SK-N-SH (cell line): ENCODE results near the gene RAB12. TPM values are rescaled to one million over a fixed set of nuclear protein-coding genes. Genes with fewer than 3 reads are reported as not detected.

Experiments used
- CTCF ChIA-PET: fragments of 300-600, 350-600 bp; formaldehyde crosslinking; extraction: SDS; loops from one replicate; lab custom pipeline; 2021; lab: Yijun Ruan, JAX
- POLR2A ChIA-PET: fragments of 350-600 bp; sonication (Branson Sonifier 250); formaldehyde crosslinking; extraction: SDS; loops from one replicate; lab custom pipeline; 2020; ENCODE audit warnings: antibody characterized with exemption, inconsistent platforms; lab: Yijun Ruan, JAX
- DNase-seq: peaks from one replicate; pipeline ENCODE4 v3.0.0; 2012
- H2AFZ ChIP-seq: fragments of 200-600 bp; sonication (generic); 2 replicates; pipeline ENCODE4 v1.8.1; 2016; ENCODE audit warnings: antibody characterized with exemption, mild to moderate bottlenecking, low read depth
- H3F3A ChIP-seq: fragments of 200-600 bp; sonication (generic); replicated peaks from 2 replicates; pipeline ENCODE3; 2016; ENCODE audit warnings: antibody characterized with exemption, mild to moderate bottlenecking; ENCODE audit not compliant: insufficient read depth
- H3K27ac ChIP-seq, 2 experiments: fragments of 200-500 bp in 1 of 2; fragments of 200-600 bp in 1 of 2; sonication (Bioruptor generic) in 1 of 2; sonication (generic), shearing (Covaris generic) in 1 of 2; 2 replicates each; pipeline versions ENCODE4 v1.5.1 to v1.6.1; 2014 to 2016; ENCODE audit warnings: low read depth in 2 of 2, inconsistent platforms in 1 of 2, low read length in 1 of 2, mild to moderate bottlenecking in 1 of 2, mixed read lengths in 1 of 2
- H3K27me3 ChIP-seq: fragments of 200-600 bp; sonication (generic), shearing (Covaris generic); 2 replicates; pipeline ENCODE4 v1.6.1; 2016; ENCODE audit warnings: mixed run types; ENCODE audit not compliant: insufficient read depth
- H3K36me3 ChIP-seq, 2 experiments: fragments of 200-500 bp in 1 of 2; fragments of 200-600 bp in 1 of 2; sonication (Bioruptor generic) in 1 of 2; sonication (generic) in 1 of 2; replicated peaks in 1 of 2; 2 replicates each; pipeline versions ENCODE3 to v1.5.1; 2014 to 2016; ENCODE audit warnings: low read length in 1 of 2, mild to moderate bottlenecking in 1 of 2; ENCODE audit not compliant: insufficient read depth in 2 of 2, control insufficient read depth in 1 of 2
- H3K4me1 ChIP-seq, 2 experiments: fragments of 200-500 bp in 1 of 2; fragments of 200-600 bp in 1 of 2; sonication (Bioruptor generic) in 1 of 2; sonication (generic), shearing (Covaris generic) in 1 of 2; 2 replicates each; pipeline versions ENCODE4 v1.5.1 to v1.6.1; 2014 to 2016; ENCODE audit warnings: low read depth in 1 of 2, low read length in 1 of 2, mixed run types in 1 of 2; ENCODE audit not compliant: insufficient read depth in 2 of 2, control insufficient read depth in 1 of 2
- H3K4me2 ChIP-seq: fragments of 200-600 bp; sonication (generic), shearing (Covaris generic); 2 replicates; pipeline ENCODE4 v1.6.1; 2017; ENCODE audit warnings: mixed run types
- H3K4me3 ChIP-seq, 2 experiments: fragments of 200-500 bp in 1 of 2; fragments of 200-600 bp in 1 of 2; sonication (Bioruptor generic) in 1 of 2; sonication (generic), shearing (Covaris generic) in 1 of 2; 2 replicates each; pipeline versions ENCODE4 v1.5.1 to v1.8.1; 2014 to 2016; ENCODE audit warnings: low read depth in 2 of 2, inconsistent platforms in 1 of 2, low read length in 1 of 2, mild to moderate bottlenecking in 1 of 2, mixed read lengths in 1 of 2, moderate library complexity in 1 of 2
- H3K79me2 ChIP-seq: fragments of 200-600 bp; sonication (generic); 2 replicates; pipeline ENCODE4 v1.8.1; 2017; ENCODE audit warnings: mild to moderate bottlenecking; ENCODE audit not compliant: insufficient read depth
- H3K9ac ChIP-seq: fragments of 200-600 bp; sonication (generic); 2 replicates; pipeline ENCODE4 v1.6.1; 2017; ENCODE audit warnings: mixed run types
- H3K9me2 ChIP-seq: fragments of 200-600 bp; sonication (generic); 2 replicates; pipeline ENCODE4 v1.6.1; 2017; ENCODE audit warnings: mixed run types
- H3K9me3 ChIP-seq: fragments of 200-600 bp; sonication (generic); 2 replicates; pipeline ENCODE4 v1.6.1; 2017; ENCODE audit warnings: mixed run types, mild to moderate bottlenecking, moderate library complexity
- H4K20me1 ChIP-seq: fragments of 200-600 bp; sonication (generic); 2 replicates; pipeline ENCODE4 v1.6.1; 2017; ENCODE audit warnings: mild to moderate bottlenecking, mixed run types; ENCODE audit not compliant: insufficient read depth
- CHD2 ChIP-seq: fragments of 150-350 bp; IDR thresholded peaks from 2 replicates; pipeline ENCODE4 v1.6.1; 2018; ENCODE audit warnings: low read length; ENCODE audit not compliant: partially characterized antibody
- EP300 ChIP-seq, 2 experiments: IDR thresholded peaks; 2 replicates each; pipeline versions ENCODE4 v1.4.0 to v1.6.1; 2012; ENCODE audit warnings: borderline replicate concordance in 1 of 2, low read depth in 1 of 2, low read length in 1 of 2
- EZH2phosphoT487 ChIP-seq: fragments of 200-600 bp; sonication (generic); IDR thresholded peaks from 2 replicates; pipeline ENCODE4 v1.6.1; 2017; ENCODE audit warnings: low read depth, mixed run types, mild to moderate bottlenecking, antibody characterized with exemption, moderate library complexity, borderline replicate concordance
- FOXM1 ChIP-seq: IDR thresholded peaks from 2 replicates; pipeline ENCODE4 v1.4.0; 2012; ENCODE audit warnings: low read depth, mild to moderate bottlenecking
- GABPA ChIP-seq: IDR thresholded peaks from 2 replicates; pipeline ENCODE4 v1.4.0; 2012; ENCODE audit warnings: low read depth, mild to moderate bottlenecking
- IRF3 ChIP-seq: fragments of 150-350 bp; IDR thresholded peaks from 2 replicates; pipeline ENCODE4 v1.6.1; 2016; ENCODE audit warnings: mild to moderate bottlenecking, low read depth, low read length
- MAX ChIP-seq: IDR thresholded peaks from 2 replicates; pipeline ENCODE4 v1.4.0; 2012; ENCODE audit warnings: low read depth
- NRF1 ChIP-seq: IDR thresholded peaks from 2 replicates; pipeline ENCODE4 v1.6.1; 2012; ENCODE audit warnings: low read depth, mild to moderate bottlenecking, low read length
- PBX3 ChIP-seq: IDR thresholded peaks from 2 replicates; pipeline ENCODE4; 2012
- POLR2AphosphoS5 ChIP-seq: IDR thresholded peaks from 2 replicates; pipeline ENCODE4 v1.6.1; 2012; ENCODE audit warnings: low read depth, low read length
- RAD21 ChIP-seq: IDR thresholded peaks from 2 replicates; pipeline ENCODE4 v1.6.1; 2012; ENCODE audit warnings: mild to moderate bottlenecking, low read length
- RCOR1 ChIP-seq: fragments of 150-350 bp; IDR thresholded peaks from 2 replicates; pipeline ENCODE4 v1.6.1; 2017; ENCODE audit warnings: antibody characterized with exemption, low read length
- REST ChIP-seq: IDR thresholded peaks from 2 replicates; pipeline ENCODE4 v1.6.1; 2012; ENCODE audit warnings: mild to moderate bottlenecking, low read depth, low read length, moderate library complexity
- SMC3 ChIP-seq: IDR thresholded peaks from 2 replicates; pipeline ENCODE4 v1.6.1; 2012; ENCODE audit warnings: low read depth, low read length, improper control_type of control experiment
- WGBS: methylation state at CpG from one replicate; pipeline ENCODE4 v1.1.6; 2017; ENCODE audit warnings: low lambda C conversion rate; 5-methylcytosine and 5-hydroxymethylcytosine counted together
- polyA plus RNA-seq, 3 experiments: library from polyadenylated mRNA; depleted of rRNA; stranded (reverse); fragments of >200 nt; gene quantifications; 2 replicates each; pipeline ENCODE4 v1.2.3, GENCODE V29; 2012

Gene RAB12
- polyA plus RNA-seq, 1 of the 3 experiments (the other 2 are of a cell fraction): 11.0 TPM

- TF ChIP-seq POLR2AphosphoS5 (no peak), IRF3 (no peak), EZH2phosphoT487 (no peak), RCOR1 (no peak), GABPA (no peak), CHD2 (no peak), FOXM1 (no peak), MAX (no peak), RAD21 (no peak), REST (no peak), NRF1 (no peak), EP300 (IDR thresholded peaks at IDR 0.05; ENCODE audit: borderline replicate concordance in 1 of 2, low read depth in 1 of 2, low read length in 1 of 2) (no peak), PBX3 (no peak), SMC3 (no peak)
- peaks cover 3 to 20% of the 10 kb centered on the region in 2 experiments; a peak in 3 of 4 replicates for H3K4me1 ChIP-seq
- no peak overlapping the region for H3K4me3 ChIP-seq
- ChIA-PET POLR2A (no interaction called here), CTCF (interaction anchor here (0.5 to 1.3 kb wide), 4 partner anchors 18 to 147 kb away, joined by 3 to 4 read pairs (median 3); partner anchors contain the start of gene RAB12)
- H3F3A ChIP-seq: no peaks in the 10 kb centered on the region
- H3K4me2 ChIP-seq: no peak overlapping the region
- peaks cover 5% of the 10 kb centered on the region; the same call in 1 of the 2 replicates for H4K20me1 ChIP-seq
- H3K9ac ChIP-seq: no peak overlapping the region
- no peaks in the 10 kb centered on the region for H3K9me3 ChIP-seq
- WGBS: 96% methylated on average over 4 of the region's 4 CpGs
- H2AFZ ChIP-seq: no peak overlapping the region
- no peak for DNase-seq
- no peak overlapping the region for H3K27ac ChIP-seq
- peaks cover 32 to 38% of the 10 kb centered on the region in 2 experiments for H3K36me3 ChIP-seq
- H3K27me3 ChIP-seq: no peaks in the 10 kb centered on the region
- peaks cover 90% of the 10 kb centered on the region for H3K79me2 ChIP-seq
- no peaks in the 10 kb centered on the region for H3K9me2 ChIP-seq
Observed at GRCh38 chr18:8627540-8627939, 18.3 kb downstream of the RAB12 start.
